CD14-positive monocyte (primary cell): Measurements from ENCODE around the gene ENGASE. TPM values are rescaled to one million over a fixed set of nuclear protein-coding genes. Genes with fewer than 3 reads are reported as not detected.

ENCODE experiments used
- DNase-seq, 3 donors: peaks; one replicate each; pipeline ENCODE4 v3.0.0-alpha.2; 2011 to 2022
- H2AFZ ChIP-seq: 2 replicates; pipeline ENCODE4 v1.6.0; 2012; ENCODE audit warnings: mild to moderate bottlenecking, low read depth, low read length, inconsistent platforms; ENCODE audit not compliant: insufficient read depth, poor library complexity, severe bottlenecking
- H3K27ac ChIP-seq, 2 donors: 1 replicate in 1 of 2; 2 replicates in 1 of 2; pipeline ENCODE4 v1.5.1; 2012 to 2013; ENCODE audit warnings: low read length in 2 of 2, control low read depth in 1 of 2, inconsistent platforms in 1 of 2, low read depth in 1 of 2, mild to moderate bottlenecking in 1 of 2
- H3K27me3 ChIP-seq, 2 donors: one replicate each; pipeline versions ENCODE4 v1.6.0 to v1.6.1; 2011 to 2013; ENCODE audit warnings: low read length in 2 of 2; ENCODE audit not compliant: control insufficient read depth in 2 of 2, insufficient read depth in 2 of 2
- H3K36me3 ChIP-seq, 2 donors: replicated peaks in 1 of 2; 1 replicate in 1 of 2; 2 replicates in 1 of 2; pipeline versions ENCODE4 v1.5.1 to v1.6.1; 2012 to 2013; ENCODE audit warnings: low read length in 2 of 2, control low read depth in 1 of 2, inconsistent platforms in 1 of 2, mild to moderate bottlenecking in 1 of 2; ENCODE audit not compliant: insufficient read depth in 2 of 2, control insufficient read depth in 1 of 2
- H3K4me1 ChIP-seq, 2 donors: 1 replicate in 1 of 2; 2 replicates in 1 of 2; pipeline versions ENCODE4 v1.5.1 to v1.6.1; 2012 to 2013; ENCODE audit warnings: low read length in 2 of 2, control low read depth in 1 of 2, inconsistent platforms in 1 of 2, mild to moderate bottlenecking in 1 of 2, moderate library complexity in 1 of 2; ENCODE audit not compliant: insufficient read depth in 2 of 2, control insufficient read depth in 1 of 2
- H3K4me2 ChIP-seq: replicated peaks from 2 replicates; pipeline ENCODE3; 2012; ENCODE audit warnings: low read length, moderate library complexity, mild to moderate bottlenecking; ENCODE audit not compliant: poor library complexity, severe bottlenecking; ENCODE audit errors: extremely low read depth
- H3K4me3 ChIP-seq, 3 experiments: fragments of 200-600 bp in 1 of 3; sonication (generic) in 1 of 3; replicated peaks in 1 of 3; 1 replicate in 2 of 3; 2 replicates in 1 of 3; pipeline ENCODE4 v1.5.1; 2011 to 2013; ENCODE audit warnings: low read length in 3 of 3, mild to moderate bottlenecking in 3 of 3, control low read depth in 2 of 3, low read depth in 2 of 3, inconsistent platforms in 1 of 3, moderate library complexity in 1 of 3
- H3K79me2 ChIP-seq: 2 replicates; pipeline ENCODE4 v1.6.0; 2012; ENCODE audit warnings: mild to moderate bottlenecking, control low read depth, inconsistent platforms, low read length, moderate library complexity; ENCODE audit not compliant: insufficient read depth
- H3K9ac ChIP-seq: 2 replicates; pipeline ENCODE4 v1.6.0; 2017; ENCODE audit warnings: low read length, mild to moderate bottlenecking; ENCODE audit not compliant: insufficient read depth, poor library complexity, severe bottlenecking
- H3K9me3 ChIP-seq, 2 donors: replicated peaks in 1 of 2; 1 replicate in 1 of 2; 2 replicates in 1 of 2; pipeline versions ENCODE4 v1.5.1 to v1.6.1; 2012 to 2013; ENCODE audit warnings: low read length in 2 of 2, control low read depth in 1 of 2; ENCODE audit not compliant: control insufficient read depth in 1 of 2, insufficient read depth in 1 of 2
- H4K20me1 ChIP-seq: 2 replicates; pipeline ENCODE4 v1.6.0; 2012; ENCODE audit warnings: mild to moderate bottlenecking, low read length, control low read depth, moderate library complexity; ENCODE audit not compliant: insufficient read depth
- H3K27ac Mint-ChIP-seq, 7 donors: one replicate each; pipeline ENCODE4 v1.8.0; 2020; ENCODE audit warnings: mild to moderate bottlenecking in 7 of 7, mixed read lengths in 7 of 7, moderate library complexity in 6 of 7, inconsistent platforms in 2 of 7
- H3K27me3 Mint-ChIP-seq, 3 donors: one replicate each; pipeline ENCODE4 v1.8.0; 2021 to 2022; ENCODE audit warnings: low read depth in 3 of 3, mild to moderate bottlenecking in 3 of 3, mixed read lengths in 3 of 3, moderate library complexity in 3 of 3, inconsistent platforms in 1 of 3
- H3K36me3 Mint-ChIP-seq, 2 donors: one replicate each; pipeline ENCODE4 v1.8.0; 2020; ENCODE audit warnings: mixed read lengths in 2 of 2, inconsistent platforms in 1 of 2, mild to moderate bottlenecking in 1 of 2
- H3K4me1 Mint-ChIP-seq: one replicate; pipeline ENCODE4 v1.8.0; 2020; ENCODE audit warnings: mild to moderate bottlenecking, mixed read lengths
- H3K4me3 Mint-ChIP-seq, 2 donors: one replicate each; pipeline ENCODE4 v1.8.0; 2020; ENCODE audit warnings: mild to moderate bottlenecking in 2 of 2, mixed read lengths in 2 of 2, moderate library complexity in 1 of 2
- H3K9me3 Mint-ChIP-seq, 7 donors: one replicate each; pipeline ENCODE4 v1.8.0; 2020 to 2022; ENCODE audit warnings: mixed read lengths in 7 of 7, mild to moderate bottlenecking in 6 of 7, moderate library complexity in 6 of 7, inconsistent platforms in 2 of 7
- CTCF ChIP-seq: fragments of 200-600 bp; IDR thresholded peaks from one replicate; pipeline ENCODE4 v1.8.0; 2022; ENCODE audit warnings: antibody characterized with exemption, mild to moderate bottlenecking
- WGBS: methylation state at CpG from one replicate; pipeline ENCODE4 v1.1.5; 2013; ENCODE audit warnings: missing lambda C conversion rate; ENCODE audit not compliant: insufficient coverage; 5-methylcytosine and 5-hydroxymethylcytosine counted together
- intact Hi-C, 2 donors: fragments of 100-400 bp; cut with micrococcal nuclease; formaldehyde crosslinking; loops; one replicate each; pipeline versions ENCODE4 v1.15.0 to v1.15.1; 2023
- polyA plus RNA-seq, 3 donors: library from polyadenylated mRNA; depleted of rRNA in 1 of 3; unstranded in 2 of 3; stranded (reverse) in 1 of 3; fragments of 300-500 nt in 2 of 3; fragments of >200 nt in 1 of 3; fragmentation: Illumina TruSeq in 2 of 3; gene quantifications; 1 replicate in 2 of 3; 2 replicates in 1 of 3; pipeline ENCODE4 v1.2.3, GENCODE V29; 2012 to 2021

Gene ENGASE
- polyA plus RNA-seq, 3 donors, result 2.6 to 150 (median 3.0) TPM

GRCh38 chr17:79075446-79075750 lies 774 bp downstream of the ENGASE start:
- Histone ChIP-seq H3K9ac (peak overlapping the region; percentile 94), H3K4me1 (peaks cover 24 to 26% of the 10 kb centered on the region in 2 donors), H3K79me2 (peaks cover 27% of the 10 kb centered on the region), H3K27me3 (no peaks in the 10 kb centered on the region), H3K4me3 (peak overlapping the region; percentile 67 to 97 (median 88)), H4K20me1 (peaks cover 8% of the 10 kb centered on the region), H3K9me3 (no peaks in the 10 kb centered on the region), H3K27ac (peak overlapping the region; percentile 24 to 84), H3K4me2 (peak overlapping the region; percentile 80), H3K36me3 (peaks cover 22 to 37% of the 10 kb centered on the region in 2 donors), H2AFZ (peak overlapping the region; percentile 94)
- peaks cover 26 to 32% of the 10 kb centered on the region in 2 donors for H3K36me3 Mint-ChIP-seq
- 0% methylated on average over 5 of the region's 6 CpGs for WGBS
- H3K27me3 Mint-ChIP-seq, result peaks cover 0 to 3% (median 0%) of the 10 kb centered on the region in 3 donors
- peaks cover 0 to 3% (median 0%) of the 10 kb centered on the region in 7 donors for H3K9me3 Mint-ChIP-seq
- H3K4me3 Mint-ChIP-seq, result peak overlapping the region; percentile 93 to 97
- peaks cover 27% of the 10 kb centered on the region for H3K4me1 Mint-ChIP-seq
- intact Hi-C loops, result no loop called here
- no peak for TF ChIP-seq CTCF
- peak overlapping the region; percentile 82 to 93 (median 87) for H3K27ac Mint-ChIP-seq
- DNase-seq, result peak in 1 of 3 donors; percentile 2

- H3K4me1 Mint-ChIP-seq, result peaks cover 27% of the 10 kb centered on the region
- WGBS, result 88% methylated on average over 7 of the region's 9 CpGs
- H3K4me3 Mint-ChIP-seq, result peak overlapping the region; percentile 93 to 97
- Histone ChIP-seq H3K4me2 (peak overlapping the region; percentile 80), H3K27ac (peak overlapping the region in 1 of 2 donors; percentile 84), H3K36me3 (peaks cover 28 to 42% of the 10 kb centered on the region in 2 donors), H3K27me3 (no peaks in the 10 kb centered on the region), H2AFZ (peak overlapping the region; percentile 94), H3K9ac (peak overlapping the region; percentile 94), H3K79me2 (peaks cover 27% of the 10 kb centered on the region), H4K20me1 (peaks cover 8% of the 10 kb centered on the region), H3K4me3 (peak overlapping the region; percentile 67 to 97 (median 88)), H3K4me1 (peaks cover 24 to 26% of the 10 kb centered on the region in 2 donors), H3K9me3 (no peaks in the 10 kb centered on the region)
- H3K9me3 Mint-ChIP-seq, result peaks cover 0 to 3% (median 0%) of the 10 kb centered on the region in 7 donors
- no peak for DNase-seq
- TF ChIP-seq CTCF, result no peak
- H3K27me3 Mint-ChIP-seq, result peaks cover 0 to 3% (median 0%) of the 10 kb centered on the region in 3 donors
- H3K27ac Mint-ChIP-seq, result peak overlapping the region; percentile 82 to 93 (median 87)
- peaks cover 31 to 37% of the 10 kb centered on the region in 2 donors for H3K36me3 Mint-ChIP-seq
- intact Hi-C loops, result no loop called here
Measured at GRCh38 chr17:79075861-79076406, 1.3 kb downstream of the ENGASE start.
